AG09319 (cell line): ENCODE data around the gene GRHL1.

Source experiments
- DNase-seq: peaks from one replicate; pipeline ENCODE4 v3.0.0-alpha.2; 2010; ENCODE audit warnings: low read depth; ENCODE audit errors: extremely low read depth
- CTCF ChIP-seq: IDR thresholded peaks from 2 replicates; pipeline ENCODE4 v1.5.1; 2011; ENCODE audit warnings: low read depth, mild to moderate bottlenecking, inconsistent platforms, low read length, moderate library complexity

Gene GRHL1

GRCh38 chr2:9968553-9969497 is 17.3 kb downstream of the GRHL1 start:
- no peak for DNase-seq
- no peak for TF ChIP-seq CTCF

GRCh38 chr2:9970200-9971044 is 18.9 kb downstream of the GRHL1 start:
- DNase-seq: no peak
- TF ChIP-seq CTCF: no peak

GRCh38 chr2:9971105-9971818 is 19.8 kb downstream of the GRHL1 start:
- no peak for TF ChIP-seq CTCF
- no peak for DNase-seq

GRCh38 chr2:9971890-9972289 is 20.4 kb downstream of the GRHL1 start:
- DNase-seq: no peak
- TF ChIP-seq CTCF: no peak

- peak; percentile 38 for DNase-seq
- no peak for TF ChIP-seq CTCF
Measured at GRCh38 chr2:9972621-9973479, 21.4 kb downstream of the GRHL1 start.

- DNase-seq: no peak
Measured at GRCh38 chr2:9973690-9974089, 22.2 kb downstream of the GRHL1 start.

More at GRCh38 chr2:9973690-9974089, 22.2 kb downstream of the GRHL1 start:
- TF ChIP-seq CTCF: no peak
